ENCODE measurements around the gene CDRT4. TPM values are rescaled to one million over a fixed set of nuclear protein-coding genes. Genes with fewer than 3 reads are reported as not detected.

The CDRT4 gene
- total RNA-seq, 2 donors from 2014 or later: 2.3 to 48.1 TPM

DNA sequence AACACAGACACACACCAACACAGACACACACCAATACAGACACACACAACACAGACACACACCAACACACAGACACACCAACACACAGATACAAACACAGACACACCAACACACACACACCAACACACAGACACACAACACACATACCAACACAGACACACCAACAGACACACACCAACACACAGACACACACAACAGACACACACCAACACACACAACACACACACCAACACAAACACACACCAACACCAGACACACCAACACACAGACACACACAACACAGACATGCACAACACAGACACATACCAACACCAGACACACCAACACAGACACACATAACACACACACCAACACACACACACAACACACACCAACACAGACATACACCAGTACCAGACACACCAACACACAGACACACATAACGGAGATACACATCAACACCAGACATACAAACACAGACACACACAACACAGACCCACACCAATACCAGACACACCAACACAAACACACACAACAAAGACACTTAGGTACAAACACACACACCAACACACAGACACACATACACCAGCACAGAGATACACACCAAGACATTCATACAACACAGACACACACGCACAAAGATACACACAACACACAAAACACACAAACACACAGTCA lies 2.2 kb downstream of the CDRT4 start:
- H3K4me1 ChIP-seq: peaks cover 13% of the 10 kb centered on the region
- no peaks in the 10 kb centered on the region for H3K27me3 ChIP-seq
- 90 to 91% methylated on average over 2 of the region's 2 CpGs for WGBS, 2 donors
- intact Hi-C loops (cut with DNase I): no loop called here
- no peaks in the 10 kb centered on the region for H3K9me3 ChIP-seq
- no peaks in the 10 kb centered on the region for H3K36me3 ChIP-seq (replicated peaks in 1 of 2; ENCODE audit: insufficient read depth in 1 of 2, low read depth in 2 of 2)
- H3K4me3 ChIP-seq: no peak overlapping the region
- DNase-seq (no peak), ATAC-seq (no peak)
- no peak for TF ChIP-seq POLR2A (IDR thresholded peaks at IDR 0.05)
- TF ChIP-seq, protein P1, sequence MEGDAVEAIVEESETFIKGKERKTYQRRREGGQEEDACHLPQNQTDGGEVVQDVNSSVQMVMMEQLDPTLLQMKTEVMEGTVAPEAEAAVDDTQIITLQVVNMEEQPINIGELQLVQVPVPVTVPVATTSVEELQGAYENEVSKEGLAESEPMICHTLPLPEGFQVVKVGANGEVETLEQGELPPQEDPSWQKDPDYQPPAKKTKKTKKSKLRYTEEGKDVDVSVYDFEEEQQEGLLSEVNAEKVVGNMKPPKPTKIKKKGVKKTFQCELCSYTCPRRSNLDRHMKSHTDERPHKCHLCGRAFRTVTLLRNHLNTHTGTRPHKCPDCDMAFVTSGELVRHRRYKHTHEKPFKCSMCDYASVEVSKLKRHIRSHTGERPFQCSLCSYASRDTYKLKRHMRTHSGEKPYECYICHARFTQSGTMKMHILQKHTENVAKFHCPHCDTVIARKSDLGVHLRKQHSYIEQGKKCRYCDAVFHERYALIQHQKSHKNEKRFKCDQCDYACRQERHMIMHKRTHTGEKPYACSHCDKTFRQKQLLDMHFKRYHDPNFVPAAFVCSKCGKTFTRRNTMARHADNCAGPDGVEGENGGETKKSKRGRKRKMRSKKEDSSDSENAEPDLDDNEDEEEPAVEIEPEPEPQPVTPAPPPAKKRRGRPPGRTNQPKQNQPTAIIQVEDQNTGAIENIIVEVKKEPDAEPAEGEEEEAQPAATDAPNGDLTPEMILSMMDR (IDR thresholded peaks at IDR 0.05): peak in 1 of 7 experiments; percentile 7
- H3K27ac ChIP-seq: no peak overlapping the region

DNA sequence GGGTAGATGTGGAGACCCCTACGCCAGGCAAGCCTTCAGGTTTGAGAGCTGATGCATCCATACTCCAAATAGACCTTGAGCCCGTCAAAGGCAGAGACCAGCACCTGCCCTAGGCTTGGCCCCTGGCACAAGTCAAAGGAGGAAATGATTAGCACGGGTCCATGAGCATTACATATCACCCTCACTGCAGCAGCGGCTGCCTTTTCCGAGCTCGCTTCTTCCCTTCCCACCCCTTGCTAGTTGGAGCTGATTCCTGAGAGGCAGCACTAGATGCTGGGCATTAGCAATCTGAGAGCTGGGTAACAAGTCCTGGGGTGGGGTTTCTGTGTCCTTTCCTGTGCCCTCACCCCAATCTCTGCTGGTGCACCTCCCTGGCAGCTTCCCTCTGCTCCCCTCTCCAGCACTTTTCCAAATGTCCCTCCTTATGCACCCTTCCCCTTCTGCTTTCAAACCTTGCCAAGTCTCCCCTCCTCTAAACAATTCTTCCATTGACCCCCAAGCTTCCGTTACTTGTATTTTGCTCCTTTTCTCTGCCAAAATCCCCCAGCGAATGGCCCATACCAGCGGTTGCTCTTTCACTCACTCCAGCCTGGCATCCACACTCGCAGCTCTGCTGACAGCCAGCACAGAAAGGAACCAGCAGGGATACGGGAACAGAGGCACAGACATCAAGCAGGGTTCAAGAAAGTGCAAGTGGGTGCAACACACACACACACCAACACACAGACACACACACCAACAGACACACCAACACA lies 3.0 kb downstream of the CDRT4 start:
- DNase-seq: no peak
- 64 to 78% methylated on average over 11 of the region's 11 CpGs for WGBS, 2 donors
- H3K4me1 ChIP-seq: peaks cover 13% of the 10 kb centered on the region
- H3K36me3 ChIP-seq (replicated peaks in 1 of 2; ENCODE audit: insufficient read depth in 1 of 2, low read depth in 2 of 2): no peaks in the 10 kb centered on the region
- TF ChIP-seq, protein P1 (IDR thresholded peaks at IDR 0.05): no peak
- no peak for TF ChIP-seq POLR2A (IDR thresholded peaks at IDR 0.05)
- no peaks in the 10 kb centered on the region for H3K27me3 ChIP-seq
- H3K27ac ChIP-seq: peak overlapping the region in 1 of 4 donors; percentile 48
- ATAC-seq: no peak
- intact Hi-C loops (cut with DNase I): no loop called here
- H3K4me3 ChIP-seq: no peak overlapping the region
- no peaks in the 10 kb centered on the region for H3K9me3 ChIP-seq

DNA sequence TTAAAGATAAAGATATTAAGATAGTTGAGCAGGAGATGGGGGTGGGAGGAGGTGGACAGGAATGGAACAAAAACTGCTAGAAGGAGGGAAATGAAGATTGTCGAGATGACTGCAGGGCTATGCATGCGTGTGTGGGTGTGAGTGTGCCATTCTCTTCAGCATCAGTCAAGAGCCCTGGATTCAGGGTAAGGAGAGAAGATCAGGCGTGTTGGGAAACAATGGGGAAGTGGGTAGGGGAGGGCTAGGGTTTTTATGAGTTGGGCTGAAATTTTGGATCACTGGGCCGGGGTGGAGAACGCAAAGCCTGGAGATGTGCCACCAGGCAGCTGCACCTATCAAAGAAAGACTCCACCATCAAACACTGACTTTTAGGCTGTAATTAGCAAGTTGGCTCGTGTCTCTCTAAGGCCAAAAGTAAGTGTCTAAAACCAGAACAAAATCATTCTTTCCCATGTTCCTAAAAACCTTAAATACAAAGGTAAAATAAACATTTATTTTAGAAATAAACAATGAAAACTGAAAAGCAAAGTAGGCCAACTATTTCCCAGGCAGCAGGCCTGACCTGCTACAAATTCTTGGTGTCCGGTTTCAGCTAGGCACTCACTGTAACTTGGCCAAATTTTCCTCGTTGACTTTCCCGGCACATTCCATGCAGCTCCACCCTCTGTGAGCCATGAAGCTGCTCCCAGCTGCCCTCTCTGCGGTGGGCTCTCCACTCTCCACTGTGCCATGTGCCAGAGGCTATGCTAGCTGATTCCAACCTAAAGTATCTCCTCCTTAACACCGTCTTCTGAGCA lies 4.2 kb downstream of the CDRT4 start:
- 63 to 76% methylated on average over 11 of the region's 11 CpGs for WGBS, 2 donors
- ATAC-seq (peak; percentile 79), DNase-seq (peak in 3 of 4 donors; percentile 29 to 50 (median 46))
- Histone ChIP-seq H3K4me3 (no peak overlapping the region), H3K27ac (peak overlapping the region in 3 of 4 donors; percentile 48 to 64 (median 57)), H3K9me3 (no peaks in the 10 kb centered on the region), H3K36me3 (replicated peaks in 1 of 2; ENCODE audit: insufficient read depth in 1 of 2, low read depth in 2 of 2) (no peaks in the 10 kb centered on the region), H3K27me3 (no peaks in the 10 kb centered on the region), H3K4me1 (peaks cover 13% of the 10 kb centered on the region)
- TF ChIP-seq, protein P1 (IDR thresholded peaks at IDR 0.05): no peak
- no peak for TF ChIP-seq POLR2A (IDR thresholded peaks at IDR 0.05)
- intact Hi-C loops (cut with DNase I): no loop called here

DNA sequence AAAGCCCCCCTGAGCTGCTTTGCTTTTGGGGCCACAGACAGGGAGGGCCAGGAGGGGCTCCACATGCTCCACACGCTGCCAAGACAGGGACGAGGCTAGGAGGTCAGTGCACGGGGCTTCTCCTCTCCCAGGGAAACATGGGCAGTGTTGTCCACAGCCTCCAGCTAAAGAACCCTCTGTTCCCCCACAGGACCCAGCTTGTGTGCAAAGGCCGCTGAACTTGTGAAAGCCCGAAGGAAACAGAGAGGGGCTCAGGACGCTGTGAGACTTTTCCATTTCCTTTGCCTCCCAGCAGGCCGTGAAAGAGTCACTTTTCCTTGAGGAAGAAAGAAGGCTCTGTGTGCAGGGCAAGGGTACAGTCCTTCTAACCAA lies 9.7 kb downstream of the CDRT4 start:
- Histone ChIP-seq H3K27me3 (no peaks in the 10 kb centered on the region), H3K4me1 (peaks cover 17% of the 10 kb centered on the region), H3K36me3 (replicated peaks in 1 of 2; ENCODE audit: insufficient read depth in 1 of 2, low read depth in 2 of 2) (no peaks in the 10 kb centered on the region), H3K27ac (peak overlapping the region; percentile 41 to 68 (median 58)), H3K9me3 (no peaks in the 10 kb centered on the region), H3K4me3 (no peak overlapping the region)
- no peak for TF ChIP-seq POLR2A (IDR thresholded peaks at IDR 0.05)
- no peak for DNase-seq
- intact Hi-C loops (cut with DNase I): no loop called here
- ATAC-seq: no peak
- 79 to 81% methylated on average over 6 to 7 of the region's 7 CpGs for WGBS, 2 donors
